Ovary (tissue), 9 donors: ENCODE data around the gene NRAP. TPM values are rescaled to one million over a fixed set of nuclear protein-coding genes. Genes with fewer than 3 reads are reported as not detected.

Experiments
- DNase-seq, 5 donors: peaks; one replicate each; pipeline ENCODE4 v3.0.0-alpha.2; 2019 to 2020
- H3K27ac ChIP-seq, 2 donors: fragments of 200-600 bp; one replicate each; pipeline versions ENCODE4 v1.5.1 to v1.8.0; 2019 to 2022
- H3K27me3 ChIP-seq: fragments of 200-600 bp; one replicate; pipeline ENCODE4 v1.8.0; 2022
- H3K36me3 ChIP-seq: fragments of 200-600 bp; sonication (generic); one replicate; pipeline ENCODE4 v1.5.1; 2019
- H3K4me1 ChIP-seq: one replicate; pipeline ENCODE4 v1.8.1; 2013; ENCODE audit warnings: mild to moderate bottlenecking, moderate library complexity; ENCODE audit not compliant: insufficient read depth
- H3K4me3 ChIP-seq: fragments of 200-600 bp; sonication (generic); one replicate; pipeline ENCODE4 v1.5.1; 2017
- H3K9me3 ChIP-seq, 2 donors: fragments of 200-600 bp in 1 of 2; sonication (generic) in 1 of 2; one replicate each; pipeline versions ENCODE4 v1.5.1 to v1.8.1; 2013 to 2019; ENCODE audit warnings: mild to moderate bottlenecking in 1 of 2, moderate library complexity in 1 of 2
- EP300 ChIP-seq: sonication (generic); formaldehyde crosslinking; IDR thresholded peaks from one replicate; pipeline ENCODE4 v1.6.1; 2017; ENCODE audit warnings: antibody characterized with exemption
- POLR2A ChIP-seq: fragments of 450-650 bp; IDR thresholded peaks from one replicate; pipeline ENCODE4 v1.6.1; 2017; ENCODE audit warnings: antibody characterized with exemption, mild to moderate bottlenecking, moderate library complexity
- WGBS, 3 donors: extraction: QIAGEN DNeasy Blood & Tissue Kit in 1 of 3; methylation state at CpG; one replicate each; pipeline versions ENCODE4 v1.1.5 to v1.1.7; 2013 to 2017; 5-methylcytosine and 5-hydroxymethylcytosine counted together
- intact Hi-C, 4 donors: fragments of 100-400 bp; cut with DNase I; formaldehyde crosslinking; loops; one replicate each; pipeline versions ENCODE4 v1.11.0 to v1.15.1; 2022 to 2023
- polyA plus RNA-seq, 2 donors: library from polyadenylated mRNA; stranded (reverse); fragments of 200-250 nt in 1 of 2; fragments of 350-450 nt in 1 of 2; fragmentation: Illumina TruSeq in 1 of 2; extraction: RNeasy Lipid Tissue Mini Kit (QIAGEN cat#74804) in 1 of 2; gene quantifications; one replicate each; pipeline ENCODE4 v1.2.3, GENCODE V29; 2013 to 2014
- total RNA-seq, 7 donors: library from RNA; depleted of rRNA in 2 of 7; stranded (reverse); fragments of >200 nt in 2 of 7; fragmentation: NEBNext Ultra II Directional in 3 of 7; extraction: Animal tissue kit (Norgen Biotek cat#: 25700) in 3 of 7; gene quantifications; one replicate each; pipeline versions ENCODE4 v1.1.0 to v1.2.4, GENCODE V29; 2016 to 2023
- TF ChIP-seq, protein P1 (sequence below), 3 donors: fragments of 450-650 bp in 2 of 3; fragments of 200-600 bp in 1 of 3; IDR thresholded peaks; one replicate each; pipeline versions ENCODE4 v1.5.1 to v1.8.0; 2016 to 2022; ENCODE audit warnings: antibody characterized with exemption in 3 of 3, mild to moderate bottlenecking in 1 of 3
- donor health status: DM: no; HTN: no; CAD: no; lungs with moderate emphysema.
- donor health status: DM: no; HTN: no; CAD: no.
- donor health status: Bipolar disorder and iron deficiency.
- donor health status: DM: yes; HTN: yes; CAD: no.
- donor health status: DM: no; HTN: no; CAD: no.
- donor health status: DM: yes; HTN: yes; CAD: no.

Gene NRAP
- total and polyA plus RNA-seq, 9 donors = 0.02 to 0.25 (median 0.11) TPM; not detected in 2

DNA sequence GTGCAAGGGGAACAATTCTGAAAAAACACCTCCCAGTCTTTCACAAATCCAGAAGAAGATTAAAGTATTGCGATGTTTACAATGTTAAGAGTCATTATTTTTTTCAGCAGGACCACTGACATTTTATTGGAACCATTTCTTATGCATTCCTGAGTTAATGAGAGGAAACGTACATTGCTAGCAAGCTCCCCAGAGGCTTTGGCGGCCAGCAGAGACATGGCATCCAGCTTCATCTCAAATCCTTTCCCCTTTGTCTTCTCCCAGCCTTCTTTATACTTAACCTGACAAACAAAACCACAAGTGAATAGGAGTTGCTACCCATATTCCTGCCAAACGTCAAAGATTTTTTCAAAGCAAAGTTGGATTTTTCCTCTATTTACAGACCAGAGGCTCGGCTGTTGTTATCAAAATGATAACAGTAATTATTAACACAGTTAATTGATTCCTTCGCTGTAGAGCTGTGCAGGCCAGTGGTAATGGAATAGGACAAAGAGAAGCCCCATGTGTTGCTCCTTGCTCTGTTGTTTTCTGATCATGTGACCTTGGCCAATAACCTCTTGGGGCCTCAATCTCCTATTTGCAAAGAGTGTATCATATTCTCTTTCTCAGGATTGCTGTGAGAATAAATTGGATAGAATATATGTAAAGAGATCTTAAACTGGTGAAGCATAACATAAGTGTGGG is 32.0 kb downstream of the NRAP start:
- H3K9me3 ChIP-seq = peaks cover 0 to 5% of the 10 kb centered on the region in 2 donors
- H3K36me3 ChIP-seq = no peaks in the 10 kb centered on the region
- H3K4me1 ChIP-seq = no peaks in the 10 kb centered on the region
- H3K27ac ChIP-seq = no peak overlapping the region
- TF ChIP-seq EP300 (no peak), POLR2A (no peak)
- TF ChIP-seq, protein P1, sequence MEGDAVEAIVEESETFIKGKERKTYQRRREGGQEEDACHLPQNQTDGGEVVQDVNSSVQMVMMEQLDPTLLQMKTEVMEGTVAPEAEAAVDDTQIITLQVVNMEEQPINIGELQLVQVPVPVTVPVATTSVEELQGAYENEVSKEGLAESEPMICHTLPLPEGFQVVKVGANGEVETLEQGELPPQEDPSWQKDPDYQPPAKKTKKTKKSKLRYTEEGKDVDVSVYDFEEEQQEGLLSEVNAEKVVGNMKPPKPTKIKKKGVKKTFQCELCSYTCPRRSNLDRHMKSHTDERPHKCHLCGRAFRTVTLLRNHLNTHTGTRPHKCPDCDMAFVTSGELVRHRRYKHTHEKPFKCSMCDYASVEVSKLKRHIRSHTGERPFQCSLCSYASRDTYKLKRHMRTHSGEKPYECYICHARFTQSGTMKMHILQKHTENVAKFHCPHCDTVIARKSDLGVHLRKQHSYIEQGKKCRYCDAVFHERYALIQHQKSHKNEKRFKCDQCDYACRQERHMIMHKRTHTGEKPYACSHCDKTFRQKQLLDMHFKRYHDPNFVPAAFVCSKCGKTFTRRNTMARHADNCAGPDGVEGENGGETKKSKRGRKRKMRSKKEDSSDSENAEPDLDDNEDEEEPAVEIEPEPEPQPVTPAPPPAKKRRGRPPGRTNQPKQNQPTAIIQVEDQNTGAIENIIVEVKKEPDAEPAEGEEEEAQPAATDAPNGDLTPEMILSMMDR (IDR thresholded peaks at IDR 0.05) = no peak
- H3K27me3 ChIP-seq = no peaks in the 10 kb centered on the region
- intact Hi-C loops = no loop called here
- H3K4me3 ChIP-seq = no peak overlapping the region
- DNase-seq = no peak
- 25 to 31% (median 28%) methylated on average over 6 of the region's 6 CpGs for WGBS, 3 donors

DNA sequence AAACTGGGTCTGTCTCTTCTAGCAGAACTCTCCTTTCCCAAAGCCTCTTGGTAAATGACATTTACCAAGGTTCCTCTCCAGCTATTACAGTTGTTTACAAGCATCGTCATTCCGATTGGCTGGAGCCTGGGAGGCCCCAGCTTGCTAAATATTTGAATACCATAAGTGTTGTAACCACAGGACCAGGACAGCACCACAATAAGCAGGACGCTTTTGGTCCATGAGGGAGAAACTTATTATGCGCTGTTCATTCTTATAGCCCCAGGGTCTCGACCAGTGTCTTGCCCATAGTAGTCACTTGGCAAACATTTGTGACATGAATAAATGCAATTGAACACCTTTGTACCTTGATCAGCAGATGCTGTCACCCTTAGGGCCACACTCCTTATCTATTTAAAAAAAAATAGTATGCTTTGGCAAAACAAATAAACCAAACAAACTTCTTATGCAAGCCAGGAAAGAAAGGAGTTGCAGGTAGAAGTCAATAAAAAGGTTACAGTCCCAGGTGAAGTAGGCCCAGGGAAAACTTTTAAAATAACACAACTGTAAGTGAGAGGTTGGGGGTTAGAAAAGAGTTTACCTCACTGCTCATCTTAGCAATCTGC is 32.8 kb downstream of the NRAP start:
- intact Hi-C loops = no loop called here
- H3K36me3 ChIP-seq = no peaks in the 10 kb centered on the region
- peaks cover 0 to 5% of the 10 kb centered on the region in 2 donors for H3K9me3 ChIP-seq
- 92 to 94% (median 94%) methylated on average over 5 of the region's 5 CpGs for WGBS, 3 donors
- TF ChIP-seq, protein P1 (IDR thresholded peaks at IDR 0.05) = no peak
- TF ChIP-seq POLR2A (no peak), EP300 (no peak)
- H3K4me3 ChIP-seq = no peak overlapping the region
- no peak for DNase-seq
- H3K4me1 ChIP-seq = no peaks in the 10 kb centered on the region
- no peaks in the 10 kb centered on the region for H3K27me3 ChIP-seq
- H3K27ac ChIP-seq = no peak overlapping the region

DNA sequence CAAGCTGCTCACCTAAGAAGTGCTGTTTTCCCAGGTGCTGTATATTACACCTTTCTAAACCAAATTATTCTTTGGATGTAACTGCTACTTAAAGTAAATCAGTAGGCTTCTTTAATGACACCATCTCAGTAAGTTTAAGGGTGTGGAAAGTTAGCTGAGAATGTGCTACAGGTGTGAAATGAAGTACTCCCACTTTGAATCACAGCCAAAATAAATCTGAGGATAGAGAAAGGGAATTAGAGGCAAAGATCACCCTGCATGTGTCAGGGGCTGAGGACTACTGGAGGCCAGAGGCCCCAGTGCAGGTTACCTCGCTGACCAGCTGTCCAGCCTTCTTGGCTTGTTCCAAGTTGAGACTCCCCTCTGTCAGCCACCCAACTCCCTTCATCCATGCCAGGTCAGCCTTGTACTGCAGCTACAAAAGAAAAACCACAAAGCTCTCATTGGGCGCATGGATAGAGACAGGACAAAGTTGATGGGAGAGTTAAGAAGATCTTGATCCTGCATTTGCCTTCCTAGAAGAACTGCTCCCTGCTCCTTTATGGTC is 35.2 kb downstream of the NRAP start:
- no peaks in the 10 kb centered on the region for H3K36me3 ChIP-seq
- no peak for TF ChIP-seq EP300
- TF ChIP-seq, protein P1 (IDR thresholded peaks at IDR 0.05) = no peak
- no peaks in the 10 kb centered on the region for H3K27me3 ChIP-seq
- no peak for DNase-seq
- H3K4me3 ChIP-seq = no peak overlapping the region
- no peak overlapping the region for H3K27ac ChIP-seq
- 74 to 84% (median 78%) methylated on average over 2 of the region's 2 CpGs for WGBS, 3 donors
- no peaks in the 10 kb centered on the region for H3K4me1 ChIP-seq
- intact Hi-C loops = no loop called here
- no peaks in the 10 kb centered on the region for H3K9me3 ChIP-seq

DNA sequence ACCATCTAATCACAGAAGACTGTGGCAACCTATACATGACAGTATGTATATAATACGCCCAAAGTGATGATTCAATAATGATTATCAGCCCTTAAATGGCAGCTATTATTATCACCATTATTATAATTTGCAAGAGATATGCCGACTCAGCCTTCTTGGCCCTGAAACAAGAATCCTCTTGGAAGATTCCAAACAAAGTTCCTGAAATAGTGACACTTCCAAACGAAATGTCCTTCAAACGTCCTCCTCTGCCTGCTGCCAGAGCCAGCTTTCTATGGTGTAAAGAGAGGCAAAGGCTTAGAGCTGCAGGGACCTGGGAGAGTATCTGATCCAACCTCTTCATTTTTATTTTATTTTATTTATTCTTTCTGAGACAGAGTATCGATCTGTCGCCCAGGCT is 36.0 kb downstream of the NRAP start:
- Histone ChIP-seq H3K36me3 (no peaks in the 10 kb centered on the region), H3K4me3 (no peak overlapping the region), H3K4me1 (no peaks in the 10 kb centered on the region), H3K9me3 (no peaks in the 10 kb centered on the region), H3K27me3 (no peaks in the 10 kb centered on the region), H3K27ac (no peak overlapping the region)
- DNase-seq = no peak
- intact Hi-C loops = no loop called here
- TF ChIP-seq EP300 (no peak), POLR2A (no peak)
- TF ChIP-seq, protein P1 (IDR thresholded peaks at IDR 0.05) = no peak
- 41 to 54% (median 42%) methylated on average over 6 of the region's 6 CpGs for WGBS, 3 donors
